Effector memory CD8-positive, alpha-beta T cell (primary cell): Measurements from ENCODE around the gene IL4.

ENCODE experiments used
- ATAC-seq: fragments of 150-1000 bp; cut with Tn5 transposase; replicated peaks from 2 replicates; pipeline ENCODE4 v1.10.0; 2021; ENCODE audit warnings: mild to moderate bottlenecking, moderate library complexity
- DNase-seq, 3 experiments: peaks; one replicate each; pipeline ENCODE4 v3.0.0; 2021
- H3K27ac Mint-ChIP-seq, 2 donors: one replicate each; pipeline ENCODE4 v1.8.0; 2022; ENCODE audit warnings: mild to moderate bottlenecking in 2 of 2, mixed read lengths in 2 of 2, moderate library complexity in 2 of 2
- H3K27me3 Mint-ChIP-seq, 2 donors: one replicate each; pipeline ENCODE4 v1.8.0; 2022; ENCODE audit warnings: mixed read lengths in 2 of 2
- H3K36me3 Mint-ChIP-seq: one replicate; pipeline ENCODE4 v1.8.0; 2022; ENCODE audit warnings: mild to moderate bottlenecking, moderate library complexity, mixed read lengths; ENCODE audit not compliant: insufficient read depth
- H3K4me1 Mint-ChIP-seq, 2 donors: one replicate each; pipeline ENCODE4 v1.8.0; 2022; ENCODE audit warnings: low read depth in 2 of 2, mixed read lengths in 2 of 2
- H3K4me3 Mint-ChIP-seq, 2 donors: one replicate each; pipeline ENCODE4 v1.8.0; 2022; ENCODE audit warnings: mild to moderate bottlenecking in 2 of 2, mixed read lengths in 2 of 2, moderate library complexity in 2 of 2
- H3K9me3 Mint-ChIP-seq, 2 donors: one replicate each; pipeline ENCODE4 v1.8.0; 2022; ENCODE audit warnings: mixed read lengths in 2 of 2

IL4 gene

DNA sequence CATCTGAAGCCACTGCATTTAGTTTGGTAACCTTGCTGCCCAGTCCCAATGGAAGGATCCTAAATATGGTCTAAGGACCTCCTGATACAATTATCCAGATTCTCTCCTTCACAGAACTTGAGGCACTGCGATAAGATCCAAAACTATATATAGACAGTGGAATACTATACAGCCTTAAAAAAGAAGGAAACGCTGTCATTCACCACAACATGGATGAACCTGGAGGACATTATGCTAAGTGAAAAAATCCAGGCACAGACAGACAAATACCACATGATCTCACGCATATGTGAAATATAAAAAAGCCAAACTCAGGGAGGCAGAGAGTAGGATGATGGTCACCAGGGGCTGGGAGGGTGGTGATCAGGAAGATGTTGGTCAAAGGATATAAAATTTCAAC, 2.8 kb upstream of the IL4 start:
- no peak overlapping the region for H3K27ac Mint-ChIP-seq
- no peak for ATAC-seq
- no peaks in the 10 kb centered on the region for H3K9me3 Mint-ChIP-seq

DNA sequence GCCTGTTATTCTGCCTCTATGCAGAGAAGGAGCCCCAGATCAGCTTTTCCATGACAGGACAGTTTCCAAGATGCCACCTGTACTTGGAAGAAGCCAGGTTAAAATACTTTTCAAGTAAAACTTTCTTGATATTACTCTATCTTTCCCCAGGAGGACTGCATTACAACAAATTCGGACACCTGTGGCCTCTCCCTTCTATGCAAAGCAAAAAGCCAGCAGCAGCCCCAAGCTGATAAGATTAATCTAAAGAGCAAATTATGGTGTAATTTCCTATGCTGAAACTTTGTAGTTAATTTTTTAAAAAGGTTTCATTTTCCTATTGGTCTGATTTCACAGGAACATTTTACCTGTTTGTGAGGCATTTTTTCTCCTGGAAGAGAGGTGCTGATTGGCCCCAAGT, 301 bp upstream of the IL4 start:
- Mint-ChIP-seq H3K4me1 (peaks cover 21 to 35% of the 10 kb centered on the region in 2 donors), H3K27me3 (peaks cover 0 to 17% of the 10 kb centered on the region in 2 donors), H3K36me3 (no peaks in the 10 kb centered on the region), H3K27ac (peak overlapping the region; percentile 83 to 89), H3K4me3 (no peak overlapping the region), H3K9me3 (no peaks in the 10 kb centered on the region)
- no peak for ATAC-seq
- DNase-seq, result no peak

More for the DNA sequence above, 2.8 kb upstream of the IL4 start:
- no peaks in the 10 kb centered on the region for H3K36me3 Mint-ChIP-seq
- H3K4me3 Mint-ChIP-seq, result no peak overlapping the region
- DNase-seq, result no peak
- peaks cover 18 to 30% of the 10 kb centered on the region in 2 donors for H3K4me1 Mint-ChIP-seq
- H3K27me3 Mint-ChIP-seq, result peaks cover 0 to 36% of the 10 kb centered on the region in 2 donors

DNA sequence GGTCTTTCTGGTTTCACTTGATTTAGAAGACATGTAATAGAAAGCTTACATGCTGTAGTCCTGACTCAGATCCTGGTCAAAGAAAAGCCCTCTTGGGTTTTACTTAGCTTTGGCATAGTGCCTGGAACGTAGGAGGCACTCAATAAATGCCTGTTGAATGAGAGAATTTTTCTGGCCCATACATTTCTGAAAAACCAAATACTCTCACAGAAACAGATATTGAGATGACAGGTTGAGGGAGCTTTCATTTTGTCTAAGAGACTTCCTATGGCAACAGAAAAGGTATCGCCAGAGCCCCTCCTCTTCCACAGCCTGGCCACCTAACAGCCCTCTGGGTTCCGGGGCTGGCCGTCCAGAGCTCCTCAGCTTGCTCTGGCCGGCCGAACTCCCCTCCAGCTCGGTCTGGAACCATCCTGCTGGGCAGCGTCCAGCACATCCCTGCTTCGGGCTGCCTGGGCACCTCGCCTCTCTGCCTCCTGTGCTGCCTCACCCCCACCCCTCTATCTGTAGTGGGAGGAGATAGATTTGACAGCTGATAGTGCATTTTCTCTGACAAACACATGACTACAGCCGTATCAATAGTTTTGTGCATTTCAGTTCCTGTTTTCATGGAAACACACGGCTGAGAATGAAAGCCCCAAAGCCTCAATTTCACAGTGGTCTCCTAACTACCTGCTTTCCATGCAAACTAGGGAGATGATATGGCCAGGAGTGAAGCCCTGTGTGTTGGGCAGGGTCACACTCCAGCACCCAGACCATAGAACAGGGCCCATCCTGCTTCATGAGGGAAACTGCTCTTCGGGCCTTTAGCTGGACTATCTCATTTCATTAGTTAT, 1.1 kb downstream of the IL4 start:
- Mint-ChIP-seq H3K27ac (peak overlapping the region; percentile 83 to 89), H3K9me3 (no peaks in the 10 kb centered on the region), H3K36me3 (no peaks in the 10 kb centered on the region), H3K4me3 (peak overlapping the region; percentile 66 to 69), H3K27me3 (peaks cover 0 to 12% of the 10 kb centered on the region in 2 donors), H3K4me1 (peaks cover 21 to 35% of the 10 kb centered on the region in 2 donors)
- DNase-seq (no peak), ATAC-seq (peak; percentile 59)

DNA sequence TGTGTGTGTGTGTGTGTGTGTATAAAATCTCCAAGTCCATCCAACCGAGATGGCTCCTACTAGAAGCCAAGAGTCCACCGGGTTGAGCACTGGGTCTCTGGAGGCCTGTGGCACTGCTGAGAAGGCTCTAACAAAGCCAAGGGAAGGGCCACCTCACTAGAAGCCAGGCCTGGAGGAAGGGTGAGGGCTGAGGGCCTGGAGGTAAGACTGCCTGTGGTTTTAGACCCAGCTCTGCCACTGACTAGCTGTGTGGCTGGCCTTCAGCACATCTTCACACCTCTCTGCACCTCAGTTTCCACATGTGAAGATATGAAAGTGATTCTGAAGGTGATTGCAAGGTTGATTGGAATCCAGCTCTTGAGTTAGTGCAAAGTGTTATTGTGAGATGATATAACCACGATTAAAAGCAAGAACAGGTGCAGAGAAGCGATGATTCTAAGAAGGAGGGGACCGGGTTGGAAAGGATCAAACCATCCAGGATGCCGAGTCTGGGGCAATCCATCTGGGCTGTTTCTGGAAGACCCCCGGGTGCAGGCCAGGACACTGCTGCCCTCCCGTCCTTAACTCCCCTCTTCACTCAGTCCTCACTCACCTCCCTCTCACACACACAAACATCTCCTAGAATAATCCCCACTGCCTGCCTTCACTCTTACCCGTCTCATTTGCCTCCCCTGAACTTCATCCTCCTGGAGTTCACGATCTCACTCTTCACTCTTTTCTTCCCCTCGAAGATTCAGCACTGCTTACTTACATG, 2.3 kb downstream of the IL4 start:
- Mint-ChIP-seq H3K27me3 (peaks cover 0 to under 1% of the 10 kb centered on the region in 2 donors), H3K4me3 (peak overlapping the region; percentile 0 to 69), H3K27ac (peak overlapping the region in 1 of 2 donors; percentile 64), H3K36me3 (no peaks in the 10 kb centered on the region), H3K4me1 (peaks cover 21 to 33% of the 10 kb centered on the region in 2 donors), H3K9me3 (no peaks in the 10 kb centered on the region)
- no peak for DNase-seq
- peak; percentile 50 for ATAC-seq

DNA sequence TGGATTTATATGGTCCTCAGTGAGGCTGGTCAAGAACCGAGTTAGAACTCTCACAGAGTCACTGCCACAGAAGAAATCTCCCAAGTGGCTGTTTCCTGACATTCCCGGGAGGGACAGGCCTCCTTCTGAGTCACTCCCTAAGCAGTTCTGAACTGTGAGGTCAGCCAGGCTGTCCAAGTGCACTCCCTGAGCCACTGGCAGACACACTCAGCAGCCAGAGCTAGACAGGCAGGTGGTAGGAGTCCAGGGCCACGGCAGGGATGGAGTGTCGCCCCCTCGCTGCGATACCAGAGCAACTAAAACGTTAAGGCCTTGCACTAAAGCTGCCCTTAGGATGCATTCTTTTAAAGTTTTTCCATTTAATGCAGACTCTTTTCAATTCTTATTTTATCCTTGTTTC, 3.4 kb downstream of the IL4 start:
- Mint-ChIP-seq H3K4me3 (no peak overlapping the region), H3K27ac (peak overlapping the region in 1 of 2 donors; percentile 64), H3K4me1 (peaks cover 21 to 32% of the 10 kb centered on the region in 2 donors), H3K9me3 (no peaks in the 10 kb centered on the region), H3K27me3 (no peaks in the 10 kb centered on the region), H3K36me3 (no peaks in the 10 kb centered on the region)
- ATAC-seq, result no peak
- no peak for DNase-seq

DNA sequence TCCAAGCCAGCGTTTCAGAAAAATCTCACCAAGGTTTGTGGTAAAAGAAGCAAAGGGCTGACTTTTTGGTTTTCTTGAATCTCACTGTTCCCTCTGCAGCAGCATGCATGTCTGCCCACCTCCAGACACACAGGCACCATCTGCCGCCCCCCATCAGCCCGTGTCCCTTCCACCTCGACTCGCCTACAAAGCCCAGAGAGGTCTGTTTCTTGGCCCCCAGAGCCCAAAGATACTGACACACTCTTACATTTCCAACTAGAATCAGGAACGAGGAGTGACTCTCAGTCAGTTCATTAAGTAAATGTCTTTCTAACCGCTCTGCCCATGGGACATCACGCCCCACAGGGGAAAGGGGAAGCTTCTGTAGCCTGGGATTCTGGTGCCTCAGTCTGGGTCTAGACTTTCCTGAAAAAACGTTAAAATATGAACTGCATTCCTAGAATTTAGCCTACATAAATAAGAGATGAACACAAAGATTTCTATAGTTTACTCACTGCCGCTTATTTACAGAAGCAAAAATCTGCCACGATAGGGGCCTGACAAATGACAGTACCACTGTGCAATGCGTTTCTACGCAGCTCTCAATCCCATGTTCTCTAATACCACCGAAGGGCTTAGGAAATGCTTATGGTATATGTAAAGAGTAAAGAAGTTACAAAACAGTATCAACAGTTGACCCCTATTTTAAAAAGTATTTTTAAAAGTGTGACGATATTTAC, 4.1 kb downstream of the IL4 start:
- no peaks in the 10 kb centered on the region for H3K9me3 Mint-ChIP-seq
- no peaks in the 10 kb centered on the region for H3K27me3 Mint-ChIP-seq
- DNase-seq, result no peak
- peaks cover 21 to 32% of the 10 kb centered on the region in 2 donors for H3K4me1 Mint-ChIP-seq
- H3K27ac Mint-ChIP-seq, result no peak overlapping the region
- H3K4me3 Mint-ChIP-seq, result no peak overlapping the region
- no peaks in the 10 kb centered on the region for H3K36me3 Mint-ChIP-seq
- ATAC-seq, result no peak

DNA sequence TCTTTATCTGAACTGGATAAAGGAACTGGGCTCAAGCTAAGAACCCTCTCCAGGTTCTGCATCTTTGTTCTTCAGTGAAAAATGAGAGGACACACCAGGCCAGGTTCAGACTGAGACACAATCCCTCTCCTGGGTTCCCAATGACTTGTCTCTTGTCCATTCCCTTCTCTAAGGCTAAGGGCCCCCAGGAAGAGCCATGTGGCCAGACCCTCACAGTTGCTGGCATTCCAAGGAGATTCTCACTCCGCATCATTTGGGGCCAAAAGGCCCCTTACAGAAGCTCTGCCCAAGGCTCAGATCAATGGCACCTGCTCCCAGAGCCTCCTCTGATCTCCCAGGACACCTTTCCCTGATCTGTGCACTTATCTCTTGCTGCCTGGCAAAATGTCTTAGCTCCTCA, 4.9 kb downstream of the IL4 start:
- no peaks in the 10 kb centered on the region for H3K36me3 Mint-ChIP-seq

DNA sequence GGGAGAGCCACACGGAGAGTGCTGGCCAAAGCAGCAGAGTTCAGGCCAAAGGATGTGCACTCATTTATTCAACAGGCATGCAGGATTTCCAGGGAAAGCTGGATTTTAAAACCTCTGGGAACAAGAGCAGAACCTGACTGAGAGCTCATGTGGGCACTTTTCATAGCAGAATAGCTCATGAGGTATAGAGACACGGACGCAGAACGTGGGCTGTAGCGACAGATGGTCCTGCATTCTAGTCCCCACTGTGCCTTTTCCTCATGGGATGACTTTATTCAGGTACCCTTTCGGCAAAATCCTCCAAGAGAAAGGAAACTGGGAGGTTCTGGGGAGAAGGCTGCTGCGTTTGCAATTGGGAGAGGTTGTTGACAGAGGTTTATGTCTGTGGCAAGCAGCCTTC, 5.4 kb downstream of the IL4 start:
- H3K27me3 Mint-ChIP-seq, result no peaks in the 10 kb centered on the region
- DNase-seq (no peak), ATAC-seq (no peak)
- H3K27ac Mint-ChIP-seq, result no peak overlapping the region
- H3K4me1 Mint-ChIP-seq, result peaks cover 17 to 24% of the 10 kb centered on the region in 2 donors
- no peaks in the 10 kb centered on the region for H3K36me3 Mint-ChIP-seq
- H3K9me3 Mint-ChIP-seq, result no peaks in the 10 kb centered on the region
- H3K4me3 Mint-ChIP-seq, result no peak overlapping the region

More for the DNA sequence above, 4.9 kb downstream of the IL4 start:
- ATAC-seq, result no peak
- no peak for DNase-seq
- peaks cover 21 to 29% of the 10 kb centered on the region in 2 donors for H3K4me1 Mint-ChIP-seq
- H3K9me3 Mint-ChIP-seq, result no peaks in the 10 kb centered on the region
- no peak overlapping the region for H3K27ac Mint-ChIP-seq
- H3K27me3 Mint-ChIP-seq, result no peaks in the 10 kb centered on the region
- H3K4me3 Mint-ChIP-seq, result no peak overlapping the region

DNA sequence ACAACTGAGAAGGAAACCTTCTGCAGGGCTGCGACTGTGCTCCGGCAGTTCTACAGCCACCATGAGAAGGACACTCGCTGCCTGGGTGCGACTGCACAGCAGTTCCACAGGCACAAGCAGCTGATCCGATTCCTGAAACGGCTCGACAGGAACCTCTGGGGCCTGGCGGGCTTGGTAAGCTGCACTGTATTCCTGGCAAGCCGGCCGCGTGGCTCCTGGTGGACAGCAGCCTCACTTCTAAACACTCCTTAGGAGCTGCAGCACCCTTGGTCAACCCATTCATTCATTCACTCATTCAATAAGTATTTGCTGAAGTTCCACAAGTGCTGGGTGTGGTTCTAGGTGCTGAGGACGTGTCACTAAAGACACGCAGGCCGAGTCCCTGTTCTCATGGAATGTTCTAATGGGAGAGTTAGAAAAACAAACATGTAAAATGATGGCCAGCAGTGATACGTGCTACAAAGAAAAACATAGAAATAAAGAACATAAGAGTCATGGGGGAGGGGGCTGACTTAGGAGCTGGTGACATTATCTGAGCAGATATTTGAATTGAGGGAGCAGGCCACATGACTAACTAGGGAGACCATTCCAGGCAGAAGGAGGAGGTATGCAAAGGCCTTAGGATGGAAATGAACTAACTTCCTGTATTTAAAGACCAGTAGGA, 6.1 kb downstream of the IL4 start:
- no peak overlapping the region for H3K27ac Mint-ChIP-seq
- peaks cover 14 to 22% of the 10 kb centered on the region in 2 donors for H3K4me1 Mint-ChIP-seq
- H3K36me3 Mint-ChIP-seq, result no peaks in the 10 kb centered on the region
- no peaks in the 10 kb centered on the region for H3K9me3 Mint-ChIP-seq
- no peak overlapping the region for H3K4me3 Mint-ChIP-seq
- no peaks in the 10 kb centered on the region for H3K27me3 Mint-ChIP-seq
- DNase-seq (no peak), ATAC-seq (no peak)

DNA sequence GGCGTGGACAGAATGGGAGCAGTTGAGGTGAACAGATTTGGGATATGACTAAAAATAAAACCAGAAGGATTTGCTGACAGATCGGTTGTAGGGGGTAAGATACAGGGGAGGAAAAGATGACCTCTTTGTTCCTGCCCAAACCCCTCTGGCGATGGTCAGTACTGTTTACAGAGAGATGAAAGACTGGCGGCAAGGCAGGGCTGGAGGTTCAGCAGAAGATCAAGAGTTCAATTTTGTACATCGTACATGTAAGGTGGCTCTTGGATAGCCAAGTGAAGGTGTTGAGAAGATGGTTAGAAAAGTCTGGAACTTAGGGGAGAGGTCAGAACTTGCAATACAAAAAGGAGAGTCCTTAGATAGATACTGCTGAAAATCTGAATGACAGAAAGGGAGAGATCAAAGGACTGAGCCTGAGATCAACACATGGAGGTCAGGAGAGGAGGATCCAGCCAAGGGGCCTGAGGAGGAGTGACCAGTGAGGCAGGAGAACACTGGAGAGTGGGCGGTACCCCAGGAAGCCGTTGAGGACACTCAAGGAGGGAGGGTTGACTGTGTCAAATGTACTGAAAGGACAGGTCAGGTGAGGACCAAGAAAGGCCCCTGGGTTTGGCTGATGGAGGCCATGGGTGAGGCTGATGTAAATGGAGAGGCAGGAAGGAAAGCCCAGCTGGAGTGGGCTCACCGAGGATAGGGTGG, 7.1 kb downstream of the IL4 start:
- no peak for DNase-seq
- ATAC-seq, result no peak
- Mint-ChIP-seq H3K4me1 (peaks cover 11 to 19% of the 10 kb centered on the region in 2 donors), H3K9me3 (no peaks in the 10 kb centered on the region), H3K4me3 (no peak overlapping the region), H3K27ac (no peak overlapping the region), H3K27me3 (no peaks in the 10 kb centered on the region), H3K36me3 (no peaks in the 10 kb centered on the region)

DNA sequence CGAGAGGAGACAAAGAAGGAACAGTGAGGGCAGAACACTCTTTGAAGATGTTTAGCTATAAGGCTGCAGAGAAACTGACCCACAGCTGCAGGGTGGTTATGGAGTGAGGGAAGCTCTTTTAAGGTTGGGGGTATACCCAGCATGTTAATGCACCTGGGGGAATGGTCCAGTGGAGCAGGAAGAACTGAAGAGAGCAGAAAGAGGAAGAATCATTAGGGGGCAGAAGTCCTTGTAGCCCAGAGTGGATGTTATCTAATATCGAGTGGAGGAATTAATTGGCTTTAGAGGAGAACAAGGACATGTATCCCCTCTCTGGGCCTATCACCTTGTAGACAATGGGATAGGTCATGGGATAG, 7.7 kb downstream of the IL4 start:
- H3K4me3 Mint-ChIP-seq, result no peak overlapping the region
- H3K27me3 Mint-ChIP-seq, result no peaks in the 10 kb centered on the region
- H3K27ac Mint-ChIP-seq, result no peak overlapping the region
- peaks cover 6 to 14% of the 10 kb centered on the region in 2 donors for H3K4me1 Mint-ChIP-seq
- DNase-seq (no peak), ATAC-seq (no peak)
- no peaks in the 10 kb centered on the region for H3K9me3 Mint-ChIP-seq
- no peaks in the 10 kb centered on the region for H3K36me3 Mint-ChIP-seq

DNA sequence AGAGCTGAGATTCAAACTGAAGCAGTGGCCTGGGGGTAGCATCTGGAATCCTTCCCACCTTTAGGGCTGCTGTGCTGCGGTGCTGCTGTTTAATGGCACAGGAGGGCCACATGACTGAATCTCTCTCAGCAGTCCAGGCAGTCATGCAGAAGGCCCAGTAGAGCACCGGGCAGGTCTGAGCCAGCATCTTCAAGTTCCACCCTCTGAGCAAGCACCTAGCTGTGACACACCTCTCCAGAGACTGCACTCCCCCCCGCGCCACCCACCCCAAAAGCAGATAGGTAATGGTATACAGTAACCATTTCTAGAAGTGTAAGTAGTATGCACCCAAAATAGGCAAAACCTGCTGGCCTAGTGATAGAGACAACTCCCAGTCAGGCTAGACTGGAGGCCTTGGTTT, 8.2 kb downstream of the IL4 start:
- no peaks in the 10 kb centered on the region for H3K27me3 Mint-ChIP-seq
- peaks cover 4 to 8% of the 10 kb centered on the region in 2 donors for H3K4me1 Mint-ChIP-seq
- no peaks in the 10 kb centered on the region for H3K36me3 Mint-ChIP-seq
- no peak for DNase-seq
- no peak for ATAC-seq
- H3K4me3 Mint-ChIP-seq, result no peak overlapping the region
- no peaks in the 10 kb centered on the region for H3K9me3 Mint-ChIP-seq
- H3K27ac Mint-ChIP-seq, result no peak overlapping the region
